Endodermal cell (in vitro differentiated cells): ENCODE measurements around the gene RORB. TPM values are rescaled to one million over a fixed set of nuclear protein-coding genes. Genes with fewer than 3 reads are reported as not detected.

ENCODE experiments used
- DNase-seq: peaks from one replicate; pipeline ENCODE4 v3.0.0-alpha.2; 2017
- H3K27ac ChIP-seq: 2 replicates; pipeline ENCODE4 v1.5.1; 2013; ENCODE audit warnings: mild to moderate bottlenecking, low read depth, low read length, moderate library complexity
- H3K27me3 ChIP-seq: 2 replicates; pipeline ENCODE4 v1.6.1; 2013; ENCODE audit warnings: mild to moderate bottlenecking, low read length, moderate library complexity; ENCODE audit not compliant: insufficient read depth, control insufficient read depth, poor library complexity, severe bottlenecking
- H3K36me3 ChIP-seq: 2 replicates; pipeline ENCODE4 v1.7.0; 2013; ENCODE audit warnings: mild to moderate bottlenecking, low read length, moderate library complexity; ENCODE audit not compliant: control insufficient read depth, insufficient read depth
- H3K4me1 ChIP-seq: one replicate; pipeline ENCODE4 v1.7.0; 2013; ENCODE audit warnings: low read length; ENCODE audit not compliant: control insufficient read depth, insufficient read depth
- H3K4me3 ChIP-seq: 2 replicates; pipeline ENCODE4 v1.5.1; 2013; ENCODE audit warnings: mild to moderate bottlenecking, low read length, moderate library complexity
- H3K9ac ChIP-seq: 2 replicates; pipeline ENCODE4 v1.6.1; 2013; ENCODE audit warnings: mild to moderate bottlenecking, low read length, moderate library complexity; ENCODE audit not compliant: poor library complexity, severe bottlenecking; ENCODE audit errors: extremely low read depth
- H3K9me3 ChIP-seq: 2 replicates; pipeline ENCODE4 v1.6.1; 2013; ENCODE audit warnings: mild to moderate bottlenecking, low read length, moderate library complexity; ENCODE audit not compliant: control insufficient read depth
- H3K27ac Mint-ChIP-seq: 2 replicates; pipeline ENCODE4 v1.8.0; 2020; ENCODE audit warnings: mixed read lengths
- H3K27me3 Mint-ChIP-seq: 2 replicates; pipeline ENCODE4 v1.8.0; 2021; ENCODE audit warnings: mild to moderate bottlenecking, mixed read lengths; ENCODE audit not compliant: insufficient read depth
- H3K36me3 Mint-ChIP-seq: 2 replicates; pipeline ENCODE4 v1.8.0; 2020; ENCODE audit warnings: low read depth, mixed read lengths
- H3K4me1 Mint-ChIP-seq: 2 replicates; pipeline ENCODE4 v1.8.0; 2020; ENCODE audit warnings: mixed read lengths
- H3K4me3 Mint-ChIP-seq: 2 replicates; pipeline ENCODE4 v1.8.0; 2020; ENCODE audit warnings: mild to moderate bottlenecking, moderate library complexity, mixed read lengths
- H3K9me3 Mint-ChIP-seq: 2 replicates; pipeline ENCODE4 v1.8.0; 2020; ENCODE audit warnings: mild to moderate bottlenecking, mixed read lengths
- WGBS, 2 experiments: methylation state at CpG; one replicate each; pipeline versions ENCODE4 v1.1.5 to v1.1.7; 2013; ENCODE audit warnings: missing lambda C conversion rate in 2 of 2, mixed read lengths in 1 of 2; ENCODE audit not compliant: insufficient coverage in 1 of 2, insufficient read length in 1 of 2; 5-methylcytosine and 5-hydroxymethylcytosine counted together
- total RNA-seq, 2 donors: library from RNA; stranded (reverse); fragmentation: NEBNext Ultra II Directional in 1 of 2; extraction: Animal tissue kit (Norgen Biotek cat#: 25700) in 1 of 2; gene quantifications; 2 replicates in 1 of 2; 3 replicates in 1 of 2; pipeline ENCODE4 v1.2.1, GENCODE V29; 2021
- TF ChIP-seq, protein P1 (sequence below): fragments of 200-600 bp; sonication (generic); conservative IDR thresholded peaks from 2 replicates; pipeline ENCODE4 v1.5.0; 2021; ENCODE audit warnings: antibody characterized with exemption, mild to moderate bottlenecking

RORB gene
- total RNA-seq, 2 donors from 2014 or later: 0.18 to 0.88 TPM

DNA sequence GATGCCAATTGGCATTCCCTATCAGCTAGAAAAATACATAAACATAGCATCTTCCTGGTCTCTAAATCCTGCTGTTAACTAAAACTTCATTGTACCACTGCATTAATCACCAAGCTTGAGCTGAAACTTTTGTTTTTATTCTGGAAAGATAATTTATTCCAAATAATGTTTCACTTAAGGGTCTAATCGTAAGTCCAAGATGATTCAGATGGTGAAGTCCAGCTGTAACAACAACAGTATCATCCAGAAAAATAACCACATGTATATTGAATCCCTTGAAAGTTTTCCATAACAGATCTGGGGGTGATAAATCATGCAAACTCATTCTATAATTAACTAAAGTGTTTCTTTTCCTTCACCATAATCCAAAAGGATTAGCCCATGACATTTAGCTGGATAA is 23.9 kb downstream of the RORB start:
- H3K9me3 ChIP-seq: no peaks in the 10 kb centered on the region
- Mint-ChIP-seq H3K36me3 (no peaks in the 10 kb centered on the region), H3K4me3 (no peak overlapping the region), H3K27me3 (no peaks in the 10 kb centered on the region), H3K9me3 (no peaks in the 10 kb centered on the region), H3K4me1 (peaks cover 2% of the 10 kb centered on the region), H3K27ac (no peak overlapping the region)
- no peaks in the 10 kb centered on the region for H3K27me3 ChIP-seq
- H3K27ac ChIP-seq: no peak overlapping the region
- no peak overlapping the region for H3K4me3 ChIP-seq
- 89% methylated on average over 1 of the region's 1 CpG; no CpG with 5 or more reads in 1 of the 2 experiments for WGBS, 2 experiments
- H3K9ac ChIP-seq: no peak overlapping the region
- no peak for DNase-seq
- TF ChIP-seq, protein P1, sequence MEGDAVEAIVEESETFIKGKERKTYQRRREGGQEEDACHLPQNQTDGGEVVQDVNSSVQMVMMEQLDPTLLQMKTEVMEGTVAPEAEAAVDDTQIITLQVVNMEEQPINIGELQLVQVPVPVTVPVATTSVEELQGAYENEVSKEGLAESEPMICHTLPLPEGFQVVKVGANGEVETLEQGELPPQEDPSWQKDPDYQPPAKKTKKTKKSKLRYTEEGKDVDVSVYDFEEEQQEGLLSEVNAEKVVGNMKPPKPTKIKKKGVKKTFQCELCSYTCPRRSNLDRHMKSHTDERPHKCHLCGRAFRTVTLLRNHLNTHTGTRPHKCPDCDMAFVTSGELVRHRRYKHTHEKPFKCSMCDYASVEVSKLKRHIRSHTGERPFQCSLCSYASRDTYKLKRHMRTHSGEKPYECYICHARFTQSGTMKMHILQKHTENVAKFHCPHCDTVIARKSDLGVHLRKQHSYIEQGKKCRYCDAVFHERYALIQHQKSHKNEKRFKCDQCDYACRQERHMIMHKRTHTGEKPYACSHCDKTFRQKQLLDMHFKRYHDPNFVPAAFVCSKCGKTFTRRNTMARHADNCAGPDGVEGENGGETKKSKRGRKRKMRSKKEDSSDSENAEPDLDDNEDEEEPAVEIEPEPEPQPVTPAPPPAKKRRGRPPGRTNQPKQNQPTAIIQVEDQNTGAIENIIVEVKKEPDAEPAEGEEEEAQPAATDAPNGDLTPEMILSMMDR: no peak
- no peaks in the 10 kb centered on the region for H3K4me1 ChIP-seq
- H3K36me3 ChIP-seq: no peaks in the 10 kb centered on the region

DNA sequence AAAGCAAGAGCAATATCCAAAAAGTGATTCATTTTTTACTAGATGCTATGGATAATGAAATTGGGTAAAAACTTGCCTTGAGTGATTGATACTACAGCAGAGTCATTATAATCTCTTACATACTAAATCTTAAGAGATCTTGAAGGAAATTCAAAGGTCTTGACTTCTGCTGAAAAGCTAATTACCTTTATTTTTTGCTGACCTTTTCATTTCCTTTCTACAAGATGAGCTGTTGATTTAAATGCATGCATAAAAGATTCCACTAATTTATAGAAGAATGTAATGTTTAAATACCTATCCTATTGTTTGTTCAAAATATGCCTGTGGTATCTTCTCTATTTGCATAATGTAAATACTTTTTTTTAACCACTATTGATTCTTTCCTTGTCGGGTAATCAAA is 27.2 kb downstream of the RORB start:
- H3K36me3 ChIP-seq: no peaks in the 10 kb centered on the region
- no peak overlapping the region for H3K9ac ChIP-seq
- TF ChIP-seq, protein P1: no peak
- H3K27me3 ChIP-seq: no peaks in the 10 kb centered on the region
- no peak overlapping the region for H3K27ac ChIP-seq
- Mint-ChIP-seq H3K36me3 (no peaks in the 10 kb centered on the region), H3K4me3 (no peak overlapping the region), H3K27ac (no peak overlapping the region), H3K27me3 (no peaks in the 10 kb centered on the region), H3K9me3 (no peaks in the 10 kb centered on the region), H3K4me1 (peaks cover 2% of the 10 kb centered on the region)
- no peak for DNase-seq
- 92% methylated on average over 1 of the region's 1 CpG; no CpG with 5 or more reads in 1 of the 2 experiments for whole genome bisulfite sequencing, 2 experiments
- H3K9me3 ChIP-seq: no peaks in the 10 kb centered on the region
- H3K4me3 ChIP-seq: no peak overlapping the region
- H3K4me1 ChIP-seq: no peaks in the 10 kb centered on the region

DNA sequence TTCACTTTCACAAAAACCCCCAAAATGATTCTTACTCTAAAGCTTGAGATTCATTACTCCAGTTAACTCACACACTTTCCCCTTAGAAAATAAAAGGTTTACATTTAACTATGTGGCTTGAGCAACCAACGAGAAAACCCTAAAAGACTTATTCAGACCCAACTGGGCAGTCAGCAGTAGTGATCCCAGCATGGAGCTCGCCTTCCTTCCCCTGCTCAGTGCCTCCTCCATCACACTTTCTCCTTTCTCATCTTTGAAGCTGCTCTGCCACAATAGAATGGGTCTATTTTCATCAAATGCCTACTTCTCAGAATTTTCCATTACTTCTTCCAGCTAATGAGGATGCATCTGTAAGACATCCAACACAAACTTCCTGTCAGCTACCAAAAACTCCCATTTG is 29.1 kb downstream of the RORB start:
- H3K36me3 ChIP-seq: no peaks in the 10 kb centered on the region
- no peak overlapping the region for H3K4me3 Mint-ChIP-seq
- no peaks in the 10 kb centered on the region for H3K36me3 Mint-ChIP-seq
- TF ChIP-seq, protein P1: no peak
- peaks cover 2% of the 10 kb centered on the region for H3K4me1 Mint-ChIP-seq
- DNase-seq: no peak
- 95 to 100% methylated on average over 1 to 2 of the region's 2 CpGs for WGBS, 2 experiments
- H3K4me3 ChIP-seq: no peak overlapping the region
- no peak overlapping the region for H3K9ac ChIP-seq
- H3K27me3 ChIP-seq: no peaks in the 10 kb centered on the region
- no peaks in the 10 kb centered on the region for H3K9me3 ChIP-seq
- H3K27ac Mint-ChIP-seq: no peak overlapping the region
- H3K27ac ChIP-seq: no peak overlapping the region
- H3K9me3 Mint-ChIP-seq: no peaks in the 10 kb centered on the region
- H3K4me1 ChIP-seq: no peaks in the 10 kb centered on the region
- H3K27me3 Mint-ChIP-seq: no peaks in the 10 kb centered on the region
